ENCODE measurements around the gene IBTK. TPM values are rescaled to one million over a fixed set of nuclear protein-coding genes. Genes with fewer than 3 reads are reported as not detected.
"Not testable (repeated sequence)": the region's sequence is repeated elsewhere in the genome, so short reads cannot be mapped to it uniquely, and the experiment has no call there.

The IBTK gene
- polyA plus RNA-seq (2013, experiment 1 of 2), result 16.0 TPM
- 16.7 TPM for polyA plus RNA-seq (2013, experiment 2 of 2)

- peaks cover 16% of the 10 kb centered on the region; the same call in 1 of the 2 replicates for H3K4me1 ChIP-seq (ENCODE audit: insufficient read depth, low read length)
- no peaks in the 10 kb centered on the region for H3K9me3 ChIP-seq (ENCODE audit: insufficient read depth, low read depth, low read length)
- no peaks in the 10 kb centered on the region for H3K27me3 ChIP-seq (ENCODE audit: insufficient read depth, low read length)
- 1% methylated on average over 45 of the region's 45 CpGs for WGBS
- H3K4me3 ChIP-seq (ENCODE audit: low read length), result peak within 1 kb of the TSS; percentile 93
- peak within 1 kb of the TSS; percentile 96 for H3K27ac ChIP-seq (ENCODE audit: low read depth, low read length)
- H3K36me3 ChIP-seq (ENCODE audit: insufficient read depth, low read length), result 0 out of 2 replicates have a peak, but pooled peaks cover 7% of the 10 kb centered on the region
- peak within 1 kb of the TSS; percentile 90 for H3K9ac ChIP-seq (ENCODE audit: low read depth, low read length)
These were observed at the start of gene IBTK for GRCh38 chr6:82247505-82248272. Gene IBTK (minus strand): TSS chr6:82247744. CDS start chr6:82240486, 7,258 bp downstream.

DNA sequence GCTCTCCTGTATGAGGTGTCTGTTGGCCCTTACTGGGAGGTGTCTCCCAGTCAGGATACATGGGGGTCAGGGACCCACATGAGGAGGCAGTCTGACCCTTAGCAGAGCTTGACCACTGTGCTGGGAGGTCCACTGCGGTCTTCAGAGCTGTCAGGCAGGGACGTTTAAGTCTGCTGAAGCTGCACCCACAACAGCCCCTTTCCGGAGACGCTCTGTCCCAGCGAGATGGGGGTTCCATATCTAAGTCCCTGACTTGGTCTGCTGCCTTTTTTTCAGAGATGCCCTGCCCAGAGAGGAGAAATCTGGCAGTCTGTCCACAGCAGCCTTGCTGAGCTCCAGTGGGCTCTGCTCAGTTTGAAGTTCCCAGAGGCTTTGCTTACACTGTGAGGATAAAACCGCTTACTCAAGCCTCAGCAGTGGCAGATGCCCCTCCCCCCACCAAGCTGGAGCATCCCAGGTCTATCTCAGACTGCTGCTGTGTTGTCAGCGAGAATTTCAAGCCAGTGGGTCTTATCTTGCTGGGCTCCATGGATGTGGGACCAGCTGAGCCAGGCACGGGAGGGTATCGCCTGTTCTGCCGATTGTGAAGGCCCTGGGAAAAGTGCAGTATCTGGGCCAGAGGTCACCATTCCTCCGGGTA lies 36.3 kb upstream of the IBTK start:
- H3K4me3 ChIP-seq (ENCODE audit: low read length), result no peak overlapping the region
- H3K9ac ChIP-seq (ENCODE audit: low read depth, low read length), result no peak overlapping the region
- H3K36me3 ChIP-seq (ENCODE audit: insufficient read depth, low read length), result no peaks in the 10 kb centered on the region
- 82% methylated on average over 11 of the region's 11 CpGs for WGBS
- no peak overlapping the region for H3K27ac ChIP-seq (ENCODE audit: low read depth, low read length)
- H3K27me3 ChIP-seq (ENCODE audit: insufficient read depth, low read length), result no peaks in the 10 kb centered on the region
- H3K9me3 ChIP-seq (ENCODE audit: insufficient read depth, low read depth, low read length), result no peaks in the 10 kb centered on the region
- H3K4me1 ChIP-seq (ENCODE audit: insufficient read depth, low read length), result 0 out of 2 replicates have a peak, but pooled peaks cover 6% of the 10 kb centered on the region

DNA sequence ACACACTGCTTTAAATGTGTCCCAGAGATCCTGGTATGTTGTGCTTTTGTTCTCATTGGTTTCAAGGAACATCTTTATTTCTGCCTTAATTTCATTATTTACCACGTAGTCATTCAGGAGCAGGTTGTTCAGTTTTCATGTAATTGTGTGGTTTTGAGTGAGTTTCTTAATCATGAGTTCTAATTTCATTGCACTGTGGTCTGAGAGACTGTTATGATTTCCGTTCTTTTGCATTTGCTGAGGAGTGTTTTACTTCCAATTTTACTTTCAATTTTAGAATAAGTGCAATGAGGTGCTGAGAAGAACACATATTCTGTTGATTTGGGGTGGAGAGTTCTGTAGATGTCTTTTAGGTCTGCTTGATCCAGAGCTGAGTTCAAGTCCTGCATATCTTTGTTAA lies 34.0 kb upstream of the IBTK start:
- not testable (repeated sequence) for H3K27me3 ChIP-seq (ENCODE audit: insufficient read depth, low read length); H3K9ac ChIP-seq (ENCODE audit: low read depth, low read length); H3K27ac ChIP-seq (ENCODE audit: low read depth, low read length); H3K36me3 ChIP-seq (ENCODE audit: insufficient read depth, low read length); H3K4me3 ChIP-seq (ENCODE audit: low read length); H3K4me1 ChIP-seq (ENCODE audit: insufficient read depth, low read length); H3K9me3 ChIP-seq (ENCODE audit: insufficient read depth, low read depth, low read length)
- 100% methylated on average over 2 of the region's 2 CpGs for WGBS

- peaks cover 8% of the 10 kb centered on the region; the same call in 1 of the 2 replicates for H3K4me1 ChIP-seq (ENCODE audit: insufficient read depth, low read length)
- no peak overlapping the region for H3K27ac ChIP-seq (ENCODE audit: low read depth, low read length)
- H3K9me3 ChIP-seq (ENCODE audit: insufficient read depth, low read depth, low read length), result no peaks in the 10 kb centered on the region
- H3K9ac ChIP-seq (ENCODE audit: low read depth, low read length), result no peak overlapping the region
- H3K4me3 ChIP-seq (ENCODE audit: low read length), result no peak overlapping the region
- H3K27me3 ChIP-seq (ENCODE audit: insufficient read depth, low read length), result no peaks in the 10 kb centered on the region
- no peaks in the 10 kb centered on the region for H3K36me3 ChIP-seq (ENCODE audit: insufficient read depth, low read length)
These were observed 30.1 kb upstream of the IBTK start for GRCh38 chr6:82277686-82278085.

- Histone ChIP-seq H3K27ac (ENCODE audit: low read depth, low read length) (no peak overlapping the region), H3K4me3 (ENCODE audit: low read length) (no peak overlapping the region), H3K36me3 (ENCODE audit: insufficient read depth, low read length) (no peaks in the 10 kb centered on the region), H3K27me3 (ENCODE audit: insufficient read depth, low read length) (no peaks in the 10 kb centered on the region), H3K4me1 (ENCODE audit: insufficient read depth, low read length) (peaks cover 24% of the 10 kb centered on the region), H3K9ac (ENCODE audit: low read depth, low read length) (no peak overlapping the region), H3K9me3 (ENCODE audit: insufficient read depth, low read depth, low read length) (no peaks in the 10 kb centered on the region)
- WGBS, result 93% methylated on average over 5 of the region's 5 CpGs
These were observed 28.1 kb upstream of the IBTK start for GRCh38 chr6:82275686-82276085.

- Histone ChIP-seq H3K4me3 (ENCODE audit: low read length) (no peak overlapping the region), H3K36me3 (ENCODE audit: insufficient read depth, low read length) (no peaks in the 10 kb centered on the region), H3K9ac (ENCODE audit: low read depth, low read length) (no peak overlapping the region), H3K9me3 (ENCODE audit: insufficient read depth, low read depth, low read length) (no peaks in the 10 kb centered on the region), H3K4me1 (ENCODE audit: insufficient read depth, low read length) (peaks cover 37% of the 10 kb centered on the region), H3K27ac (ENCODE audit: low read depth, low read length) (no peak overlapping the region), H3K27me3 (ENCODE audit: insufficient read depth, low read length) (no peaks in the 10 kb centered on the region)
- WGBS, result 91% methylated on average over 1 of the region's 1 CpG
These were observed 25.8 kb upstream of the IBTK start for GRCh38 chr6:82273295-82273694.

GRCh38 chr6:82270881-82271635 lies 23.5 kb upstream of the IBTK start:
- Histone ChIP-seq H3K4me1 (ENCODE audit: insufficient read depth, low read length) (peaks cover 37% of the 10 kb centered on the region), H3K4me3 (ENCODE audit: low read length) (no peak overlapping the region), H3K9ac (ENCODE audit: low read depth, low read length) (no peak overlapping the region), H3K9me3 (ENCODE audit: insufficient read depth, low read depth, low read length) (no peaks in the 10 kb centered on the region), H3K27ac (ENCODE audit: low read depth, low read length) (no peak overlapping the region), H3K27me3 (ENCODE audit: insufficient read depth, low read length) (no peaks in the 10 kb centered on the region), H3K36me3 (ENCODE audit: insufficient read depth, low read length) (no peaks in the 10 kb centered on the region)
- 87% methylated on average over 5 of the region's 6 CpGs for WGBS

GRCh38 chr6:82268301-82268846 lies 20.8 kb upstream of the IBTK start:
- 80% methylated on average over 1 of the region's 2 CpGs for WGBS
- no peaks in the 10 kb centered on the region for H3K9me3 ChIP-seq (ENCODE audit: insufficient read depth, low read depth, low read length)
- H3K4me3 ChIP-seq (ENCODE audit: low read length), result no peak overlapping the region
- no peaks in the 10 kb centered on the region for H3K36me3 ChIP-seq (ENCODE audit: insufficient read depth, low read length)
- peaks cover 29% of the 10 kb centered on the region for H3K4me1 ChIP-seq (ENCODE audit: insufficient read depth, low read length)
- no peaks in the 10 kb centered on the region for H3K27me3 ChIP-seq (ENCODE audit: insufficient read depth, low read length)
- H3K27ac ChIP-seq (ENCODE audit: low read depth, low read length), result no peak overlapping the region
- no peak overlapping the region for H3K9ac ChIP-seq (ENCODE audit: low read depth, low read length)

DNA sequence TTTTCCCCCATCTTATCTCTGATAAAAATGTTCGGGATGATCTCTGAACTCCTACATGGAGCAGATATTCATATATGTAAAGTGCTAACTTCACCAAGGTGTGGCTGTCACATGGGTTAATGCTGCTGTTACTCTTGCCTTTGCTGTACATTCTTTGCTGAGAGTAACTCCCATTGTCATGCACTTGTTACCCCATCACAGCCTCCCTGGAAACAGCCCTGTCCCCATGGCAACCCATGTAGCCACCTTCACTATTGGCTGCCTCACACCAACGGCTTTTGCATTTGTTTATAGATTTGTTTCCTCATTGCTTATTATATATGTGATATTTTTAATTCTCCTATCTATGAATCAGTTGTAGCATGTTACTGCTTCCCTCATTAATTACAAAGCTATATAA lies 17.3 kb upstream of the IBTK start:
- Histone ChIP-seq H3K27ac (ENCODE audit: low read depth, low read length) (no peak overlapping the region), H3K27me3 (ENCODE audit: insufficient read depth, low read length) (no peaks in the 10 kb centered on the region), H3K4me3 (ENCODE audit: low read length) (no peak overlapping the region), H3K4me1 (ENCODE audit: insufficient read depth, low read length) (peaks cover 32% of the 10 kb centered on the region), H3K9me3 (ENCODE audit: insufficient read depth, low read depth, low read length) (no peaks in the 10 kb centered on the region), H3K36me3 (ENCODE audit: insufficient read depth, low read length) (no peaks in the 10 kb centered on the region), H3K9ac (ENCODE audit: low read depth, low read length) (no peak overlapping the region)
- no CpG with 5 or more reads among the region's 2 CpGs for WGBS

GRCh38 chr6:82264321-82264720 lies 16.8 kb upstream of the IBTK start:
- Histone ChIP-seq H3K4me1 (ENCODE audit: insufficient read depth, low read length) (peaks cover 29% of the 10 kb centered on the region), H3K36me3 (ENCODE audit: insufficient read depth, low read length) (no peaks in the 10 kb centered on the region), H3K9me3 (ENCODE audit: insufficient read depth, low read depth, low read length) (no peaks in the 10 kb centered on the region), H3K27me3 (ENCODE audit: insufficient read depth, low read length) (no peaks in the 10 kb centered on the region), H3K4me3 (ENCODE audit: low read length) (no peak overlapping the region), H3K27ac (ENCODE audit: low read depth, low read length) (no peak overlapping the region), H3K9ac (ENCODE audit: low read depth, low read length) (no peak overlapping the region)

- no peak overlapping the region for H3K27ac ChIP-seq (ENCODE audit: low read depth, low read length)
- H3K36me3 ChIP-seq (ENCODE audit: insufficient read depth, low read length), result no peaks in the 10 kb centered on the region
- H3K27me3 ChIP-seq (ENCODE audit: insufficient read depth, low read length), result no peaks in the 10 kb centered on the region
- no peaks in the 10 kb centered on the region for H3K9me3 ChIP-seq (ENCODE audit: insufficient read depth, low read depth, low read length)
- 94% methylated on average over 3 of the region's 3 CpGs for WGBS
- no peak overlapping the region for H3K4me3 ChIP-seq (ENCODE audit: low read length)
- no peak overlapping the region for H3K9ac ChIP-seq (ENCODE audit: low read depth, low read length)
- peaks cover 29% of the 10 kb centered on the region for H3K4me1 ChIP-seq (ENCODE audit: insufficient read depth, low read length)
These were observed 16.4 kb upstream of the IBTK start for GRCh38 chr6:82263916-82264315.
